SK-N-SH treated with all-trans-retinoic acid at 6 μM for 48 hours (cell line): ENCODE results near the gene EPHA6.
"Not testable (repeated sequence)": the region's sequence is repeated elsewhere in the genome, so short reads cannot be mapped to it uniquely, and the experiment has no call there.

ENCODE experiments used
- ATAC-seq: fragments of 200-7000 bp; cut with Tn5 transposase; 3 replicates; pipeline ENCODE4 v1.9.1; 2020; ENCODE audit warnings: mild to moderate bottlenecking, moderate library complexity
- ARNTL ChIP-seq: fragments of 450-650 bp; formaldehyde crosslinking; IDR thresholded peaks from 2 replicates; pipeline ENCODE4 v1.5.0; 2020; ENCODE audit warnings: low read depth, mild to moderate bottlenecking, moderate library complexity, borderline replicate concordance
- CREB5 ChIP-seq: fragments of 250-450 bp; sonication (Bioruptor Pico); IDR thresholded peaks from 2 replicates; pipeline ENCODE4 v1.5.1; 2020; ENCODE audit warnings: low read depth, mild to moderate bottlenecking, moderate library complexity
- CSDC2 ChIP-seq: fragments of 250-450 bp; sonication (Bioruptor Pico); IDR thresholded peaks from 2 replicates; pipeline ENCODE4 v1.5.0; 2020; ENCODE audit warnings: mild to moderate bottlenecking, moderate library complexity
- CSRNP3 ChIP-seq: fragments of 250-450 bp; sonication (Bioruptor Pico); IDR thresholded peaks from 2 replicates; pipeline ENCODE4 v1.5.1; 2021; ENCODE audit warnings: mild to moderate bottlenecking, moderate library complexity
- ESRRG ChIP-seq: fragments of 250-450 bp; sonication (Bioruptor Pico); IDR thresholded peaks from 2 replicates; pipeline ENCODE4 v1.6.1; 2021; ENCODE audit warnings: mild to moderate bottlenecking
- GLIS3 ChIP-seq: fragments of 250-450 bp; sonication (Bioruptor Pico); IDR thresholded peaks from 2 replicates; pipeline ENCODE4 v1.5.0; 2020; ENCODE audit warnings: mild to moderate bottlenecking, moderate library complexity
- ISL1 ChIP-seq: fragments of 250-450 bp; sonication (Bioruptor Pico); IDR thresholded peaks from 2 replicates; pipeline ENCODE4 v2.1.2; 2022; ENCODE audit warnings: mild to moderate bottlenecking, moderate library complexity
- OSR1 ChIP-seq: fragments of 250-450 bp; sonication (Bioruptor Pico); IDR thresholded peaks from 2 replicates; pipeline ENCODE4 v1.8.0; 2022; ENCODE audit warnings: moderate library complexity, mild to moderate bottlenecking, inconsistent platforms
- PATZ1 ChIP-seq: fragments of 250-450 bp; sonication (Bioruptor Pico); IDR thresholded peaks from 2 replicates; pipeline ENCODE4 v1.8.0; 2020; ENCODE audit warnings: mild to moderate bottlenecking, moderate library complexity, borderline replicate concordance
- RARB ChIP-seq: fragments of 250-450 bp; sonication (Bioruptor Pico); IDR thresholded peaks from 2 replicates; pipeline ENCODE4 v1.8.0; 2021; ENCODE audit warnings: mild to moderate bottlenecking, moderate library complexity
- SNAI2 ChIP-seq: fragments of 250-450 bp; sonication (Bioruptor Pico); IDR thresholded peaks from 2 replicates; pipeline ENCODE4 v1.5.0; 2020; ENCODE audit warnings: mild to moderate bottlenecking, moderate library complexity
- TCF4 ChIP-seq: fragments of 250-450 bp; sonication (Bioruptor Pico); IDR thresholded peaks from 2 replicates; pipeline ENCODE4 v1.8.0; 2021; ENCODE audit warnings: mild to moderate bottlenecking, moderate library complexity, borderline replicate concordance
- TOX ChIP-seq: fragments of 250-450 bp; sonication (Bioruptor Pico); IDR thresholded peaks from 2 replicates; pipeline ENCODE4 v1.8.0; 2021; ENCODE audit warnings: mild to moderate bottlenecking, moderate library complexity, borderline replicate concordance
- TSHZ2 ChIP-seq: fragments of 250-450 bp; sonication (Bioruptor Pico); IDR thresholded peaks from 2 replicates; pipeline ENCODE4 v1.5.0; 2020; ENCODE audit warnings: mild to moderate bottlenecking, moderate library complexity
- ZFP3 ChIP-seq: fragments of 250-450 bp; sonication (Bioruptor Pico); IDR thresholded peaks from 2 replicates; pipeline ENCODE4 v1.5.0; 2020; ENCODE audit warnings: mild to moderate bottlenecking, moderate library complexity
- ZNF565 ChIP-seq: fragments of 450-650 bp; formaldehyde crosslinking; conservative IDR thresholded peaks from 2 replicates; pipeline ENCODE4 v1.5.0; 2020; ENCODE audit warnings: low read depth, mild to moderate bottlenecking, moderate library complexity
- ZNF70 ChIP-seq: fragments of 450-650 bp; formaldehyde crosslinking; IDR thresholded peaks from 2 replicates; pipeline ENCODE4 v1.5.0; 2020; ENCODE audit warnings: mild to moderate bottlenecking, moderate library complexity
- ZNF8 ChIP-seq: fragments of 450-650 bp; formaldehyde crosslinking; IDR thresholded peaks from 2 replicates; pipeline ENCODE4 v1.5.0; 2020; ENCODE audit warnings: mild to moderate bottlenecking, moderate library complexity
- TF ChIP-seq, protein P1 (sequence below): fragments of 250-450 bp; sonication (Bioruptor Pico); IDR thresholded peaks from 2 replicates; pipeline ENCODE4 v1.8.0; 2021; ENCODE audit warnings: low read depth, mild to moderate bottlenecking, moderate library complexity, borderline replicate concordance

EPHA6 gene

GRCh38 chr3:96970211-96970610, 155.8 kb downstream of the EPHA6 start (continued):
- TF ChIP-seq ZNF70 (CRISPR knock-in tag): no peak

DNA sequence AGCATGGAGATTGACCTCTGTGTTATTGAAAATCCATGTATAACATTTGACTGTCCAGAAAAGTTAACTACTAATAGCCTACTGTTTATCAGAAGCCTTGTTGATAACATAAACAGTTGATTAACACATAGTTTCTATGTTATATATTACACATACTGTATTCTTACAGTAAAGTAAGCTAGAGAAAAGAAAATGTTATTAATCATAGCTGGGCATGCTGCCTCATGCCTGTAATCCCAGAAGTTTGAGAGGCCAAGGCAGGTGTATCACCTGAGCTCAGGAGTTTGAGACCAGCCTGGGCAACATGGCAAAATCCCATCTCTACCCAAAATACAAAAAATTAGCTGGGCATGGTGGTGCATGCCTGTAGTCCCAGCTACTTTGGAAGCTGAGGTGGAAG, 163.3 kb downstream of the EPHA6 start:
- no peak for ATAC-seq
- no peak for TF ChIP-seq SNAI2 (CRISPR knock-in tag)
- TF ChIP-seq PATZ1: no peak
- TF ChIP-seq ESRRG (CRISPR knock-in tag): no peak
- TF ChIP-seq, protein P1, sequence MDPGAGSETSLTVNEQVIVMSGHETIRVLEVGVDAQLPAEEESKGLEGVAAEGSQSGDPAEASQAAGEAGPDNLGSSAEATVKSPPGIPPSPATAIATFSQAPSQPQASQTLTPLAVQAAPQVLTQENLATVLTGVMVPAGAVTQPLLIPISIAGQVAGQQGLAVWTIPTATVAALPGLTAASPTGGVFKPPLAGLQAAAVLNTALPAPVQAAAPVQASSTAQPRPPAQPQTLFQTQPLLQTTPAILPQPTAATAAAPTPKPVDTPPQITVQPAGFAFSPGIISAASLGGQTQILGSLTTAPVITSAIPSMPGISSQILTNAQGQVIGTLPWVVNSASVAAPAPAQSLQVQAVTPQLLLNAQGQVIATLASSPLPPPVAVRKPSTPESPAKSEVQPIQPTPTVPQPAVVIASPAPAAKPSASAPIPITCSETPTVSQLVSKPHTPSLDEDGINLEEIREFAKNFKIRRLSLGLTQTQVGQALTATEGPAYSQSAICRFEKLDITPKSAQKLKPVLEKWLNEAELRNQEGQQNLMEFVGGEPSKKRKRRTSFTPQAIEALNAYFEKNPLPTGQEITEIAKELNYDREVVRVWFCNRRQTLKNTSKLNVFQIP (CRISPR knock-in tag): no peak
- no peak for TF ChIP-seq ZNF8 (CRISPR knock-in tag)
- TF ChIP-seq, all 23 proteins: peak for 0

- not testable (repeated sequence) for ATAC-seq
Measured at GRCh38 chr3:96983716-96984115, 169.3 kb downstream of the EPHA6 start.

GRCh38 chr3:96986241-96986640, 171.8 kb downstream of the EPHA6 start:
- ATAC-seq: no peak

More at GRCh38 chr3:96986241-96986640, 171.8 kb downstream of the EPHA6 start:
- no peak for TF ChIP-seq ESRRG (CRISPR knock-in tag)
- TF ChIP-seq CSDC2: no peak
- TF ChIP-seq ZNF8 (CRISPR knock-in tag): no peak
- no peak for TF ChIP-seq TSHZ2
- no peak for TF ChIP-seq RARB (CRISPR knock-in tag)
- no peak for TF ChIP-seq GLIS3 (CRISPR knock-in tag)
- TF ChIP-seq OSR1: no peak
- no peak for TF ChIP-seq CSRNP3
- TF ChIP-seq ZNF565: no peak
- no peak for TF ChIP-seq ZFP3 (CRISPR knock-in tag)
- no peak for TF ChIP-seq ISL1
- TF ChIP-seq TCF4 (CRISPR knock-in tag): no peak
- no peak for TF ChIP-seq TOX
- no peak for TF ChIP-seq CREB5 (CRISPR knock-in tag)
- TF ChIP-seq ARNTL: no peak
- no peak for TF ChIP-seq PATZ1
